WTC11 (cell line): Measurements from ENCODE around the gene CDKN2AIPNL. TPM values are rescaled to one million over a fixed set of nuclear protein-coding genes. Genes with fewer than 3 reads are reported as not detected.

Experiments used
- ATAC-seq: fragments of 200-7000 bp; cut with Tn5 transposase; 2 replicates; pipeline ENCODE4 v1.10.0; 2021; ENCODE audit warnings: mild to moderate bottlenecking, moderate library complexity
- CTCF ChIA-PET: fragments of 300-600 bp; sonication (Branson Sonifier 250); formaldehyde crosslinking; loops from one replicate; lab custom pipeline; 2021; ENCODE audit warnings: antibody characterized with exemption; lab: Charles Lee
- POLR2A ChIA-PET: fragments of 350-600 bp; sonication (Branson Sonifier 250); formaldehyde crosslinking; loops from one replicate; lab custom pipeline; 2021; ENCODE audit warnings: antibody characterized with exemption; lab: Charles Lee
- DNase-seq: peaks from one replicate; pipeline ENCODE4 v3.0.0; 2021; ENCODE audit warnings: low spot score
- H3K27ac Mint-ChIP-seq: 2 replicates; pipeline ENCODE4 v1.8.0; 2021; ENCODE audit warnings: mixed read lengths
- H3K27me3 Mint-ChIP-seq: 2 replicates; pipeline ENCODE4 v1.8.0; 2021; ENCODE audit warnings: low read depth, mild to moderate bottlenecking, moderate library complexity, mixed read lengths
- H3K36me3 Mint-ChIP-seq: 2 replicates; pipeline ENCODE4 v1.8.0; 2021; ENCODE audit warnings: mixed read lengths
- H3K4me1 Mint-ChIP-seq: 2 replicates; pipeline ENCODE4 v1.8.0; 2022; ENCODE audit warnings: mixed read lengths
- H3K4me3 Mint-ChIP-seq: 2 replicates; pipeline ENCODE4 v1.8.0; 2021; ENCODE audit warnings: mild to moderate bottlenecking, moderate library complexity, mixed read lengths
- H3K9me3 Mint-ChIP-seq: 2 replicates; pipeline ENCODE4 v1.8.0; 2021; ENCODE audit warnings: mixed read lengths
- AR ChIP-seq: fragments of 250-450 bp; sonication (Bioruptor Pico); IDR thresholded peaks from 2 replicates; pipeline ENCODE4 v1.9.0; 2021; ENCODE audit warnings: mild to moderate bottlenecking
- ARID4B ChIP-seq: sonication (generic); formaldehyde crosslinking; IDR thresholded peaks from 2 replicates; pipeline ENCODE4 v1.8.0; 2023; ENCODE audit warnings: missing genetic modification reagents, mild to moderate bottlenecking, borderline replicate concordance
- ATF2 ChIP-seq: sonication (generic); formaldehyde crosslinking; IDR thresholded peaks from 2 replicates; pipeline ENCODE4 v1.8.1; 2022; ENCODE audit warnings: low read depth, missing genetic modification reagents, borderline replicate concordance
- CTCF ChIP-seq: fragments of 200-600 bp; IDR thresholded peaks from 2 replicates; pipeline ENCODE4 v1.8.0; 2022; ENCODE audit warnings: antibody characterized with exemption
- EMX1 ChIP-seq: fragments of 250-450 bp; sonication (Bioruptor Pico); IDR thresholded peaks from 2 replicates; pipeline ENCODE4 v1.8.0; 2021; ENCODE audit warnings: mild to moderate bottlenecking
- ERG ChIP-seq: fragments of 250-450 bp; sonication (Bioruptor Pico); IDR thresholded peaks from 2 replicates; pipeline ENCODE4 v1.8.0; 2021; ENCODE audit warnings: mild to moderate bottlenecking
- MLX ChIP-seq: sonication (generic); formaldehyde crosslinking; IDR thresholded peaks from 2 replicates; pipeline ENCODE4 v1.8.1; 2023; ENCODE audit warnings: mild to moderate bottlenecking, missing genetic modification reagents, moderate library complexity
- NFATC4 ChIP-seq: fragments of 250-450 bp; sonication (Bioruptor Pico); IDR thresholded peaks from 2 replicates; pipeline ENCODE4 v1.9.0; 2021; ENCODE audit warnings: mild to moderate bottlenecking
- PREB ChIP-seq: sonication (generic); formaldehyde crosslinking; IDR thresholded peaks from 2 replicates; pipeline ENCODE4 v1.8.1; 2022; ENCODE audit warnings: mild to moderate bottlenecking, missing genetic modification reagents, moderate library complexity, borderline replicate concordance
- SMAD3 ChIP-seq: sonication (generic); formaldehyde crosslinking; IDR thresholded peaks from 2 replicates; pipeline ENCODE4 v1.8.0; 2022; ENCODE audit warnings: missing genetic modification reagents, mild to moderate bottlenecking, borderline replicate concordance
- STAT6 ChIP-seq: sonication (generic); formaldehyde crosslinking; conservative IDR thresholded peaks from 2 replicates; pipeline ENCODE4 v1.8.1; 2023; ENCODE audit warnings: mild to moderate bottlenecking, low read depth, missing genetic modification reagents, moderate library complexity
- TCF7 ChIP-seq: sonication (generic); formaldehyde crosslinking; IDR thresholded peaks from 2 replicates; pipeline ENCODE4 v1.8.0; 2022; ENCODE audit warnings: mild to moderate bottlenecking, low read depth, missing genetic modification reagents, moderate library complexity
- ZNF232 ChIP-seq: sonication (generic); formaldehyde crosslinking; IDR thresholded peaks from 2 replicates; pipeline ENCODE4 v1.8.0; 2022; ENCODE audit warnings: mild to moderate bottlenecking, missing genetic modification reagents
- ZNF263 ChIP-seq: sonication (generic); formaldehyde crosslinking; IDR thresholded peaks from 2 replicates; pipeline ENCODE4 v1.8.1; 2022; ENCODE audit warnings: low read depth, mild to moderate bottlenecking, moderate library complexity, missing genetic modification reagents
- total RNA-seq: library from RNA; stranded (reverse); gene quantifications from 3 replicates; pipeline ENCODE4 v1.2.3, GENCODE V29; 2021

The CDKN2AIPNL gene
- total RNA-seq, 1 experiment from 2014 or later, result 54.3 TPM

GRCh38 chr5:134450374-134450773 lies 38.7 kb upstream of the CDKN2AIPNL start (continued):
- TF ChIP-seq ERG (CRISPR knock-in tag) (no peak), SMAD3 (CRISPR knock-in tag) (no peak), EMX1 (CRISPR knock-in tag) (no peak)

- Mint-ChIP-seq H3K9me3 (peaks cover 8% of the 10 kb centered on the region), H3K4me3 (no peak overlapping the region), H3K36me3 (peaks cover 11% of the 10 kb centered on the region), H3K4me1 (peaks cover 9% of the 10 kb centered on the region), H3K27me3 (peaks cover 3% of the 10 kb centered on the region; the same call in 1 of the 2 replicates), H3K27ac (no peak overlapping the region)
- no peak for ATAC-seq
- POLR2A ChIA-PET, result no interaction called here
- DNase-seq, result no peak
- TF ChIP-seq ZNF263 (CRISPR knock-in tag) (no peak), NFATC4 (no peak), CTCF (no peak), STAT6 (CRISPR knock-in tag) (no peak), PREB (CRISPR knock-in tag) (no peak), AR (CRISPR knock-in tag) (no peak), ATF2 (CRISPR knock-in tag) (no peak), MLX (CRISPR knock-in tag) (no peak), TCF7 (CRISPR knock-in tag) (no peak), ZNF232 (CRISPR knock-in tag) (no peak), ERG (CRISPR knock-in tag) (no peak), ARID4B (no peak)
- CTCF ChIA-PET, result no interaction called here
These were observed 37.5 kb upstream of the CDKN2AIPNL start for GRCh38 chr5:134449167-134449566.
